PFSK-1 (cell line): Measurements from ENCODE around the gene MEG3.

Source experiments
- FOXP2 ChIP-seq: optimal IDR thresholded peaks from 2 replicates; pipeline ENCODE3; 2011; ENCODE audit warnings: borderline replicate concordance, control low read depth, inconsistent platforms; ENCODE audit not compliant: insufficient read depth; ENCODE audit errors: extremely low read length, extremely low read depth
- POLR2AphosphoS5 ChIP-seq: IDR thresholded peaks from 2 replicates; pipeline ENCODE4 v1.6.1; 2012; ENCODE audit warnings: low read depth, mild to moderate bottlenecking, control low read depth, low read length, moderate library complexity
- REST ChIP-seq, 2 experiments: IDR thresholded peaks; 2 replicates each; pipeline versions ENCODE4 v1.6.1 to v1.8.0; 2011 to 2012; ENCODE audit warnings: low read depth in 2 of 2, low read length in 2 of 2, control low read depth in 1 of 2, inconsistent platforms in 1 of 2, mild to moderate bottlenecking in 1 of 2, moderate library complexity in 1 of 2; ENCODE audit not compliant: insufficient read depth in 1 of 2
- SIN3A ChIP-seq: IDR thresholded peaks from 2 replicates; pipeline ENCODE4 v1.6.1; 2012; ENCODE audit warnings: mild to moderate bottlenecking, low read length, moderate library complexity, borderline replicate concordance; ENCODE audit not compliant: insufficient read depth
- TAF1 ChIP-seq: IDR thresholded peaks from 2 replicates; pipeline ENCODE4 v1.6.1; 2012; ENCODE audit warnings: low read length, control low read depth, borderline replicate concordance; ENCODE audit not compliant: insufficient read depth

The MEG3 gene

GRCh38 chr14:100879782-100880181 is 53.9 kb downstream of the MEG3 start:
- TF ChIP-seq REST (IDR thresholded peaks at IDR 0.05; ENCODE audit: insufficient read depth in 1 of 2, low read depth in 2 of 2, low read length in 2 of 2) (no peak), TAF1 (no peak), FOXP2 (no peak), SIN3A (no peak), POLR2AphosphoS5 (no peak)

- TF ChIP-seq SIN3A (no peak), TAF1 (no peak), POLR2AphosphoS5 (no peak), FOXP2 (no peak), REST (IDR thresholded peaks at IDR 0.05; ENCODE audit: insufficient read depth in 1 of 2, low read depth in 2 of 2, low read length in 2 of 2) (no peak)
Measured at GRCh38 chr14:100880271-100881101, 54.6 kb downstream of the MEG3 start.

- TF ChIP-seq TAF1 (no peak), SIN3A (no peak), REST (IDR thresholded peaks at IDR 0.05; ENCODE audit: insufficient read depth in 1 of 2, low read depth in 2 of 2, low read length in 2 of 2) (no peak), FOXP2 (no peak), POLR2AphosphoS5 (no peak)
Measured at GRCh38 chr14:100881211-100882025, 55.5 kb downstream of the MEG3 start.

GRCh38 chr14:100882026-100882967 is 56.4 kb downstream of the MEG3 start:
- TF ChIP-seq FOXP2 (no peak), REST (IDR thresholded peaks at IDR 0.05; ENCODE audit: insufficient read depth in 1 of 2, low read depth in 2 of 2, low read length in 2 of 2) (no peak), SIN3A (no peak), TAF1 (no peak), POLR2AphosphoS5 (no peak)
